ENCODE results near the gene KIF26B.

GRCh38 chr1:245678860-245679411, 524.2 kb downstream of the KIF26B start:
- TF ChIP-seq GLIS3 (CRISPR knock-in tag; IDR thresholded peaks at IDR 0.05) (no peak), OSR1 (CRISPR knock-in tag; IDR thresholded peaks at IDR 0.05) (no peak), ARNTL (CRISPR knock-in tag; IDR thresholded peaks at IDR 0.05; ENCODE audit: borderline replicate concordance, low read depth) (no peak), PATZ1 (CRISPR knock-in tag; IDR thresholded peaks at IDR 0.05; ENCODE audit: borderline replicate concordance) (no peak), ESRRG (CRISPR knock-in tag; IDR thresholded peaks at IDR 0.05) (no peak), ZFP3 (CRISPR knock-in tag; IDR thresholded peaks at IDR 0.05) (no peak), PPARA (CRISPR knock-in tag; IDR thresholded peaks at IDR 0.05; ENCODE audit: borderline replicate concordance) (no peak), TSHZ2 (CRISPR knock-in tag; IDR thresholded peaks at IDR 0.05) (no peak)

All from SK-N-SH treated with all-trans-retinoic acid at 6 μM for 48 hours (cell line).